HepG2 (cell line): ENCODE results near the gene ATP2B2. TPM values are rescaled to one million over a fixed set of nuclear protein-coding genes. Genes with fewer than 3 reads are reported as not detected.

Experiments
- ATAC-seq: fragments of 200-7000 bp; cut with Tn5 transposase; 3 replicates; pipeline ENCODE4 v1.9.1; 2020; ENCODE audit warnings: mild to moderate bottlenecking, moderate library complexity
- BruUV-seq: library from RNA; stranded (reverse); fragments of 400-500 nt; replicated peaks from 2 replicates; lab custom pipeline; 2021; lab: Mats Ljungman, UMichigan
- CTCF ChIA-PET: fragments of 300-600 bp; formaldehyde crosslinking; extraction: SDS; loops from one replicate; lab custom pipeline; 2021; ENCODE audit warnings: low total read pairs, inconsistent platforms, low intra/inter-chr PET ratio; lab: Yijun Ruan, JAX
- POLR2A ChIA-PET: fragments of 350-600 bp; sonication (Branson Sonifier 250); formaldehyde crosslinking; loops from one replicate; lab custom pipeline; 2020; ENCODE audit warnings: antibody characterized with exemption, inconsistent platforms; lab: Yijun Ruan, JAX
- DNase-seq: peaks from one replicate; pipeline ENCODE4 v3.0.0-alpha.2; 2015; ENCODE audit warnings: low spot score
- FAIRE-seq: peaks from 3 replicates; lab custom pipeline; 2011; peaks lifted over from hg19 to GRCh38; lab: Jason Lieb, UNC
- H2AFZ ChIP-seq: one replicate; pipeline ENCODE4 v1.6.1; 2011; ENCODE audit warnings: low read length, inconsistent platforms
- H3K27ac ChIP-seq: fragments of 300-600 bp; 3 replicates; pipeline ENCODE4 v1.8.0; 2011; ENCODE audit warnings: mixed run types, mild to moderate bottlenecking, mixed read lengths, low read length, inconsistent platforms; ENCODE audit not compliant: insufficient read depth; ENCODE audit errors: extremely low read length
- H3K27me3 ChIP-seq, 2 experiments: fragments of 200-600 bp in 1 of 2; 2 replicates in 1 of 2; 3 replicates in 1 of 2; pipeline versions ENCODE4 v1.6.0 to v1.8.0; 2011; ENCODE audit warnings: low read length in 2 of 2, mild to moderate bottlenecking in 2 of 2, moderate library complexity in 2 of 2, inconsistent platforms in 1 of 2; ENCODE audit not compliant: insufficient read depth in 2 of 2, control insufficient read depth in 1 of 2
- H3K36me3 ChIP-seq, 2 experiments: fragments of 200-600 bp in 1 of 2; replicated peaks in 1 of 2; 2 replicates in 1 of 2; 3 replicates in 1 of 2; pipeline versions ENCODE4 v1.5.1 to v1.8.0; 2011; ENCODE audit warnings: low read length in 2 of 2, inconsistent platforms in 1 of 2; ENCODE audit not compliant: insufficient read depth in 2 of 2, control insufficient read depth in 1 of 2
- H3K4me1 ChIP-seq: 2 replicates; pipeline ENCODE4 v1.5.1; 2012; ENCODE audit warnings: low read length, inconsistent platforms; ENCODE audit not compliant: insufficient read depth
- H3K4me2 ChIP-seq: 2 replicates; pipeline ENCODE4 v1.6.0; 2011; ENCODE audit warnings: low read depth, low read length, inconsistent platforms
- H3K4me3 ChIP-seq, 3 experiments: fragments of 200-600 bp in 1 of 3; sonication (generic), shearing (Covaris generic) in 1 of 3; replicated peaks in 1 of 3; 2 replicates each; pipeline ENCODE4 v1.5.1; 2011 to 2016; ENCODE audit warnings: low read length in 3 of 3, inconsistent platforms in 2 of 3, low read depth in 2 of 3, mild to moderate bottlenecking in 2 of 3, control low read depth in 1 of 3, mixed read lengths in 1 of 3; ENCODE audit not compliant: insufficient read depth in 1 of 3
- H3K79me2 ChIP-seq: one replicate; pipeline ENCODE4 v1.6.1; 2011; ENCODE audit warnings: low read length, inconsistent platforms; ENCODE audit not compliant: insufficient read depth
- H3K9ac ChIP-seq: 2 replicates; pipeline ENCODE4 v1.6.0; 2011; ENCODE audit warnings: mild to moderate bottlenecking, low read depth, low read length, inconsistent platforms; ENCODE audit not compliant: insufficient read depth
- H3K9me3 ChIP-seq: 2 replicates; pipeline ENCODE4 v1.5.1; 2012; ENCODE audit warnings: mild to moderate bottlenecking, low read length
- H4K20me1 ChIP-seq: 2 replicates; pipeline ENCODE4 v1.6.0; 2011; ENCODE audit warnings: inconsistent platforms, mild to moderate bottlenecking, low read length, moderate library complexity; ENCODE audit not compliant: insufficient read depth
- EEA1 ChIP-seq: sonication (generic); formaldehyde crosslinking; IDR thresholded peaks from 2 replicates; pipeline ENCODE4 v1.5.1; 2020; ENCODE audit warnings: mild to moderate bottlenecking, missing genetic modification reagents, borderline replicate concordance
- MTF1 ChIP-seq: sonication (generic); formaldehyde crosslinking; IDR thresholded peaks from 2 replicates; pipeline ENCODE4 v1.5.0; 2020; ENCODE audit warnings: missing genetic modification reagents
- PITX1 ChIP-seq: sonication (generic); formaldehyde crosslinking; IDR thresholded peaks from 2 replicates; pipeline ENCODE4 v1.5.1; 2020; ENCODE audit warnings: mild to moderate bottlenecking, missing genetic modification reagents
- TP53 ChIP-seq: sonication (generic); formaldehyde crosslinking; conservative IDR thresholded peaks from 2 replicates; pipeline ENCODE4 v1.4.0; 2020; ENCODE audit warnings: missing genetic modification reagents
- ZBTB42 ChIP-seq: sonication (generic); formaldehyde crosslinking; IDR thresholded peaks from 2 replicates; pipeline ENCODE4 v1.5.0; 2020; ENCODE audit warnings: mild to moderate bottlenecking, missing genetic modification reagents
- ZNF33B ChIP-seq: sonication (generic); formaldehyde crosslinking; IDR thresholded peaks from 2 replicates; pipeline ENCODE4 v1.5.1; 2020; ENCODE audit warnings: mild to moderate bottlenecking, missing genetic modification reagents
- ZNF34 ChIP-seq: sonication (generic); formaldehyde crosslinking; IDR thresholded peaks from 2 replicates; pipeline ENCODE4 v1.4.0; 2020; ENCODE audit warnings: mild to moderate bottlenecking, missing genetic modification reagents, borderline replicate concordance
- ZNF431 ChIP-seq: sonication (generic); formaldehyde crosslinking; IDR thresholded peaks from 2 replicates; pipeline ENCODE4 v1.9.0; 2022; ENCODE audit warnings: missing genetic modification reagents, low read depth, mild to moderate bottlenecking, borderline replicate concordance
- ZNF44 ChIP-seq: sonication (generic); formaldehyde crosslinking; IDR thresholded peaks from 2 replicates; pipeline ENCODE4 v1.5.1; 2020; ENCODE audit warnings: mild to moderate bottlenecking, missing genetic modification reagents
- ZNF782 ChIP-seq: sonication (generic); formaldehyde crosslinking; IDR thresholded peaks from 2 replicates; pipeline ENCODE4 v1.4.0; 2020; ENCODE audit warnings: missing genetic modification reagents, mild to moderate bottlenecking, borderline replicate concordance
- ZNF883 ChIP-seq: sonication (generic); formaldehyde crosslinking; IDR thresholded peaks from 2 replicates; pipeline ENCODE4 v1.5.1; 2020; ENCODE audit warnings: mild to moderate bottlenecking, missing genetic modification reagents; ENCODE audit errors: not compliant biosample characterization
- WGBS: methylation state at CpG from one replicate; pipeline ENCODE4 v1.1.6; 2017; ENCODE audit warnings: low lambda C conversion rate; 5-methylcytosine and 5-hydroxymethylcytosine counted together
- in situ Hi-C: cut with HindIII; loops from 2 replicates; pipeline ENCODE4 v1.10.0; 2017; ENCODE audit warnings: low pct_unique_long_range_greater_than_20kb; ENCODE audit not compliant: extremely low pct_ligation_motif_present
- intact Hi-C: fragments of 100-400 bp; cut with micrococcal nuclease; formaldehyde crosslinking; loops from one replicate; pipeline ENCODE4 v1.10.0; 2022; ENCODE audit not compliant: unreplicated experiment
- polyA plus RNA-seq, 8 experiments: library from polyadenylated mRNA; depleted of rRNA in 3 of 8; stranded (reverse) in 7 of 8; unstranded in 1 of 8; fragments of >200 nt; fragmentation: Illumina TruSeq in 4 of 8; extraction: Trizol in 4 of 8; gene quantifications; 2 replicates each; pipeline versions ENCODE4 v1.2.1 to v1.2.3, GENCODE V29; 2011 to 2016; ENCODE audit warnings: low read depth in 4 of 8, missing spikeins in 1 of 8, mixed read lengths in 1 of 8; ENCODE audit not compliant: insufficient read depth in 1 of 8
- total RNA-seq, 5 experiments: library from RNA; depleted of rRNA; stranded (reverse); fragments of >200 nt; fragmentation: Illumina TruSeq; extraction: Trizol; gene quantifications; 2 replicates each; pipeline ENCODE4 v1.2.3, GENCODE V29; 2016; ENCODE audit warnings: low read depth in 1 of 5

Gene ATP2B2
- total and polyA plus RNA-seq, 2 of the 13 experiments (the other 11 are each of a cell fraction or from before 2014, with no cell fraction given), result 1.5 to 2.3 TPM

DNA sequence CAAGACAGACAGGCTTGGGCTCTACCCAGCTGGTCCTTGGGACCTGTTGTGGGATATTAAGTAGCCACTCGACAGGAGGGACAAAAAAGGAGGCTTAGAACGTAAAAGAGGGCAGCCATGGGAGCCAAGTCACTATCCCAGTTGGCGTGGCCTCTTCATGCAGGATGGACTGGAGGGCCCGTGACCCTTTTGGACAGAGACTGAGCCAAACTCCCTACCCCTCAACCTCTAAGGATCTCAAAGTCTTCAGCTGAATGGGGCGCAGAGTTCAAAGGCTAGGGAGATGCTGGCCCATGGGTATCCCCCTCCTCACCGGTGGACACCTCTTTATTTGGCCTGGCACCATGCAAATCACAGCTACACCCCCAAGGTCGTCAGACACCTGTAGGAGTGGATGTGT lies 126.6 kb downstream of the ATP2B2 start (continued):
- TF ChIP-seq ZNF782 (CRISPR knock-in tag) (no peak), ZNF431 (CRISPR knock-in tag) (no peak), TP53 (CRISPR knock-in tag) (no peak), EEA1 (CRISPR knock-in tag) (no peak), ZNF34 (CRISPR knock-in tag) (no peak), ZNF33B (CRISPR knock-in tag) (no peak), ZNF44 (CRISPR knock-in tag) (no peak), MTF1 (CRISPR knock-in tag) (no peak)

DNA sequence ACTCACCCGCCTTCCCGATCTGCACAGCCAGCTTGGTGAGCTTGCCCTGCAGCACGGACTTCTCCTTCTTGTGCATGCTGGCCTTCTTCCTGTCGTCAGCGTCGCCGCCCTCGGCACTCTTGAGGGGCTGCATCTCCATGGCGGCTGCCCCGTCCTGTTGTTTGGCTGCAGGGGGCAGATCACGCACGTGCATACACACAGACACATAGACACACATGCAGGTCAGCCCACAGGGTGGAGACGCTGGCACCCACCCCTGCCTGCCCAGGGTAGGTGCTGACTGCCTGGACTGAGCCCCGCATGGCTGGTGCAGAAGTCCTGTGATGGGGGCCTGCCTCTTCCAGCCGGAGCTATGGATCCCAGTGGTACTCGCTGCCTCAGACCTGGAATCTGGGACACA lies 127.1 kb downstream of the ATP2B2 start:
- ChIA-PET CTCF (no interaction called here), POLR2A (no interaction called here)
- 81% methylated on average over 14 of the region's 16 CpGs for WGBS
- intact Hi-C loops, result no loop called here
- H3K79me2 ChIP-seq, result no peaks in the 10 kb centered on the region
- no peak overlapping the region for H3K27ac ChIP-seq
- peaks cover 3 to 12% of the 10 kb centered on the region in 2 experiments; a peak in 4 of 5 replicates for H3K27me3 ChIP-seq
- no peaks in the 10 kb centered on the region for H3K4me1 ChIP-seq
- TF ChIP-seq ZNF883 (CRISPR knock-in tag), result no peak
- TF ChIP-seq PITX1 (CRISPR knock-in tag), result no peak
- TF ChIP-seq ZBTB42, result no peak
- TF ChIP-seq, all 625 proteins: peak for 0
- DNase-seq (no peak), FAIRE-seq (no peak), ATAC-seq (no peak)
- Histone ChIP-seq H3K36me3 (no peaks in the 10 kb centered on the region), H4K20me1 (no peaks in the 10 kb centered on the region), H2AFZ (no peak overlapping the region), H3K9me3 (no peaks in the 10 kb centered on the region), H3K9ac (no peak overlapping the region), H3K4me2 (no peak overlapping the region), H3K4me3 (no peak overlapping the region)
- no TSS peak for BruUV-seq
- in situ Hi-C loops, result no loop called here
